A549 treated with dexamethasone at 1 μM for 4 hours (cell line): ENCODE data around the gene PLAC9. TPM values are rescaled to one million over a fixed set of nuclear protein-coding genes. Genes with fewer than 3 reads are reported as not detected.

Experiments
- total RNA-seq: library from RNA; stranded (reverse); fragments of 200-300 nt; extraction: Qiagen RNA extraction; gene quantifications from 5 replicates; pipeline ENCODE4 v1.2.3, GENCODE V29; 2022

The PLAC9 gene
- total RNA-seq, result 0.29 TPM in 1 of 5 replicates, not detected in the others

GRCh38 chr10:80132299-80133139 lies at the start of gene PLAC9:
Gene PLAC9, plus strand, starts transcription at chr10:80132730. Its CDS starts 33 bp downstream, at chr10:80132763.

Other genes with a start within 250 kb of the PLAC9 start
- 0.14 to 0.35 TPM (median 0.28 TPM) in 5 replicates for gene SFTPD, start 183.6 kb upstream of the PLAC9 start, total RNA-seq
- gene TMEM254, start 54.1 kb upstream of the PLAC9 start, total RNA-seq, result 15.0 to 21.3 TPM (median 17.7 TPM) in 5 replicates
- gene ANXA11, start 72.8 kb downstream of the PLAC9 start, total RNA-seq, result 181 to 239 TPM (median 229 TPM) in 5 replicates
- 0.04 to 0.11 TPM (median 0.04 TPM) in 5 replicates for gene MAT1A, start 156.9 kb downstream of the PLAC9 start, total RNA-seq
- not detected in 5 replicates for gene DYDC1, start 224.0 kb downstream of the PLAC9 start, total RNA-seq
- 0.05 to 0.06 TPM in 2 of 5 replicates, not detected in the others for gene DYDC2, start 224.1 kb downstream of the PLAC9 start, total RNA-seq